ENCODE data around the gene WFDC1. TPM values are rescaled to one million over a fixed set of nuclear protein-coding genes. Genes with fewer than 3 reads are reported as not detected.

Gene WFDC1
- total and polyA plus RNA-seq, 10 of the 15 experiments (the other 5 are each of a cell fraction or from before 2014, with no cell fraction given) = not detected

DNA sequence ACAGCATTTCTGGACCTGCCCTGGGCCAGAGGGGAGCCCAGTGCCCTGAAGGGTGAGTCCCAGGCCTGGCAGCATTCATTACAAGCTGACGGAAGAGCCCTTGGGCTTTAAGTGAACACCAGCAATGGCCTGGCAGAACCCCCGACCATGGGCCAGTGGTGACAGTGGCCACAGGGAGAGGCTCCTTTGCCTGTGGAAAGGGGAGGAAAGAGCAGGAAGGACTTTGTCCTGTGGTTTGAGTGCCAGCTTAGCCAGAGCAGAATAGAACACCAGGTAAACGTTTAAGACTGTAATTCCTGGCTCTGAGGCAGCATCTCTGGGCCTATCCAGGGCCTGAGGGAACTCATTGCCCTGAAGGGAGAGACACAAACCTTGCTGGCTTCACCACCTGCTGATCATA, 39.4 kb downstream of the WFDC1 start:
- TF ChIP-seq NRF1 (conservative IDR thresholded peaks at IDR 0.05; ENCODE audit: low read depth, low read length) = no peak
- TF ChIP-seq E4F1 (IDR thresholded peaks at IDR 0.05; ENCODE audit: borderline replicate concordance, partially characterized antibody) = no peak
- TF ChIP-seq SIN3A (IDR thresholded peaks at IDR 0.05; ENCODE audit: low read depth, low read length) = no peak
- TF ChIP-seq ATF3 (IDR thresholded peaks at IDR 0.05; ENCODE audit: borderline replicate concordance, extremely low read depth, low read depth, low read length) = no peak
- no peak for TF ChIP-seq MEF2B (IDR thresholded peaks at IDR 0.05; ENCODE audit: partially characterized antibody, poor library complexity, severe bottlenecking)
- TF ChIP-seq REST (IDR thresholded peaks at IDR 0.05; ENCODE audit: low read depth, low read length) = no peak
- TF ChIP-seq ZNF24 (IDR thresholded peaks at IDR 0.05) = no peak
- no peak for TF ChIP-seq CHD1 (IDR thresholded peaks at IDR 0.05; ENCODE audit: low read depth, low read length)
- TF ChIP-seq BRCA1 (IDR thresholded peaks at IDR 0.05; ENCODE audit: low read depth, low read length) = no peak
- no peak for TF ChIP-seq PML (IDR thresholded peaks at IDR 0.05; ENCODE audit: low read length)
- no peak for TF ChIP-seq SREBF2 (IDR thresholded peaks at IDR 0.05; ENCODE audit: low read length)
- no peak for TF ChIP-seq BACH1 (IDR thresholded peaks at IDR 0.05; ENCODE audit: borderline replicate concordance)
- ChIA-PET SMC1A (ENCODE audit: uncharacterized antibody, unreplicated experiment) (no interaction called here), POLR2A (no interaction called here), RAD21 (ENCODE audit: unreplicated experiment) (no interaction called here), CTCF (no interaction called here)
- ATAC-seq (no peak), FAIRE-seq (no peak), DNase-seq (ENCODE audit: low read depth, low spot score) (no peak)
- Histone ChIP-seq H4K20me1 (ENCODE audit: control insufficient read depth, insufficient read depth) (no peaks in the 10 kb centered on the region), H3K27me3 (replicated peaks in 1 of 2; ENCODE audit: control insufficient read depth in 2 of 2, insufficient read depth in 2 of 2, low read length in 1 of 2) (no peaks in the 10 kb centered on the region; a peak in 1 of 4 replicates), H3K36me3 (ENCODE audit: control insufficient read depth in 2 of 2, insufficient read depth in 2 of 2, low read length in 1 of 2) (no peaks in the 10 kb centered on the region), H3K4me3 (no peak overlapping the region), H3K9ac (ENCODE audit: control insufficient read depth, insufficient read depth, low read length) (no peak overlapping the region), H3K4me2 (ENCODE audit: control insufficient read depth, insufficient read depth) (no peak overlapping the region), H3K79me2 (ENCODE audit: control insufficient read depth, insufficient read depth, low read length) (no peaks in the 10 kb centered on the region), H3K27ac (ENCODE audit: control insufficient read depth, insufficient read depth) (no peak overlapping the region), H3K9me3 (replicated peaks; ENCODE audit: control insufficient read depth, insufficient read depth, low read length) (no peaks in the 10 kb centered on the region; the same call in 2 of the 3 replicates), H2AFZ (ENCODE audit: control insufficient read depth, low read depth, low read length) (no peak overlapping the region), H3K4me1 (ENCODE audit: control insufficient read depth, insufficient read depth, low read length) (no peaks in the 10 kb centered on the region)
- in situ Hi-C loops (cut with MboI) = no loop called here
- WGBS (ENCODE audit: insufficient coverage, insufficient replicate concordance, low lambda C conversion rate, missing lambda C conversion rate) = 33% methylated on average over 3 of the region's 3 CpGs
- intact Hi-C loops (cut with micrococcal nuclease; ENCODE audit: unreplicated experiment) = no loop called here
- BruUV-seq (replicated peaks) = no TSS peak
